Lower lobe of right lung (tissue), 2 donors: ENCODE data around the gene EDN3. TPM values are rescaled to one million over a fixed set of nuclear protein-coding genes. Genes with fewer than 3 reads are reported as not detected.

Experiments used
- ATAC-seq, 2 donors: fragments of 200-7000 bp; cut with Tn5 transposase; one replicate each; pipeline ENCODE4 v1.9.1; 2020 to 2022; ENCODE audit warnings: mild to moderate bottlenecking in 2 of 2, moderate library complexity in 2 of 2
- DNase-seq: peaks from one replicate; pipeline ENCODE4 v3.0.0-alpha.2; 2020
- H3K27ac ChIP-seq: fragments of 200-600 bp; one replicate; pipeline ENCODE4 v1.8.0; 2022
- H3K27me3 ChIP-seq: fragments of 200-600 bp; one replicate; pipeline ENCODE4 v1.8.0; 2022; ENCODE audit warnings: low read depth
- H3K36me3 ChIP-seq: fragments of 200-600 bp; one replicate; pipeline ENCODE4 v1.8.0; 2022; ENCODE audit warnings: mild to moderate bottlenecking
- H3K4me1 ChIP-seq: fragments of 200-600 bp; one replicate; pipeline ENCODE4 v1.8.0; 2022
- H3K4me3 ChIP-seq: fragments of 200-600 bp; one replicate; pipeline ENCODE4 v1.8.0; 2022; ENCODE audit warnings: mild to moderate bottlenecking
- H3K9me3 ChIP-seq: fragments of 200-600 bp; one replicate; pipeline ENCODE4 v1.8.0; 2022
- CTCF ChIP-seq: fragments of 200-600 bp; IDR thresholded peaks from one replicate; pipeline ENCODE4 v1.8.0; 2022; ENCODE audit warnings: antibody characterized with exemption, mild to moderate bottlenecking
- intact Hi-C: fragments of 100-400 bp; cut with DNase I; formaldehyde crosslinking; loops from one replicate; pipeline ENCODE4 v1.11.0; 2022
- total RNA-seq: library from RNA; stranded (reverse); fragmentation: NEBNext Ultra II Directional; extraction: Animal tissue kit (Norgen Biotek cat#: 25700); gene quantifications from one replicate; pipeline ENCODE4 v1.2.1, GENCODE V29; 2021
- donor health status: DM: no; HTN: yes; CAD: no; lungs with severe emphysema.

Gene EDN3
- total RNA-seq, 1 donor from 2014 or later, result 0.27 TPM

- H3K9me3 ChIP-seq, result no peaks in the 10 kb centered on the region
- H3K4me1 ChIP-seq, result no peaks in the 10 kb centered on the region
- no peak for TF ChIP-seq CTCF
- no peaks in the 10 kb centered on the region for H3K36me3 ChIP-seq
- H3K27ac ChIP-seq, result no peak overlapping the region
- no peak for ATAC-seq
- no peak overlapping the region for H3K4me3 ChIP-seq
- intact Hi-C loops, result no loop called here
- peaks cover 20% of the 10 kb centered on the region for H3K27me3 ChIP-seq
- DNase-seq, result no peak
Measured at GRCh38 chr20:59328071-59328470, 27.7 kb downstream of the EDN3 start.

GRCh38 chr20:59331721-59332329, 31.4 kb downstream of the EDN3 start:
- H3K27ac ChIP-seq, result no peak overlapping the region
- intact Hi-C loops, result no loop called here
- ATAC-seq (no peak), DNase-seq (no peak)
- H3K9me3 ChIP-seq, result no peaks in the 10 kb centered on the region
- TF ChIP-seq CTCF, result no peak
- peaks cover 24% of the 10 kb centered on the region for H3K27me3 ChIP-seq
- no peaks in the 10 kb centered on the region for H3K36me3 ChIP-seq
- H3K4me3 ChIP-seq, result no peak overlapping the region
- H3K4me1 ChIP-seq, result no peaks in the 10 kb centered on the region

GRCh38 chr20:59333260-59333845, 32.9 kb downstream of the EDN3 start:
- no peaks in the 10 kb centered on the region for H3K4me1 ChIP-seq
- no peak for DNase-seq
- H3K4me3 ChIP-seq, result no peak overlapping the region
- no peak for ATAC-seq
- TF ChIP-seq CTCF, result no peak
- peaks cover 24% of the 10 kb centered on the region for H3K27me3 ChIP-seq
- no peaks in the 10 kb centered on the region for H3K36me3 ChIP-seq
- no peak overlapping the region for H3K27ac ChIP-seq
- H3K9me3 ChIP-seq, result no peaks in the 10 kb centered on the region
- intact Hi-C loops, result no loop called here

GRCh38 chr20:59333951-59334350, 33.5 kb downstream of the EDN3 start:
- intact Hi-C loops, result no loop called here
- no peak for TF ChIP-seq CTCF
- H3K27ac ChIP-seq, result no peak overlapping the region
- ATAC-seq, result no peak
- H3K4me1 ChIP-seq, result no peaks in the 10 kb centered on the region
- no peaks in the 10 kb centered on the region for H3K36me3 ChIP-seq
- H3K27me3 ChIP-seq, result peaks cover 24% of the 10 kb centered on the region
- H3K4me3 ChIP-seq, result no peak overlapping the region
- DNase-seq, result no peak
- no peaks in the 10 kb centered on the region for H3K9me3 ChIP-seq

- no peak for TF ChIP-seq CTCF
- Histone ChIP-seq H3K27me3 (peaks cover 24% of the 10 kb centered on the region), H3K27ac (no peak overlapping the region), H3K4me1 (no peaks in the 10 kb centered on the region), H3K36me3 (no peaks in the 10 kb centered on the region), H3K9me3 (no peaks in the 10 kb centered on the region), H3K4me3 (no peak overlapping the region)
- DNase-seq, result no peak
- ATAC-seq, result no peak
- intact Hi-C loops, result no loop called here
Measured at GRCh38 chr20:59334651-59335300, 34.4 kb downstream of the EDN3 start.
